ENCODE results near the gene FCN3.

GRCh38 chr1:27331426-27331825 lies 43.2 kb downstream of the FCN3 start:
- TF ChIP-seq CTCF (IDR thresholded peaks at IDR 0.05) (no peak), POLR2A (IDR thresholded peaks at IDR 0.05) (no peak)
